ENCODE data around the gene RHBDL3.
"Not testable (repeated sequence)": the region's sequence is repeated elsewhere in the genome, so short reads cannot be mapped to it uniquely, and the experiment has no call there.

The RHBDL3 gene

DNA sequence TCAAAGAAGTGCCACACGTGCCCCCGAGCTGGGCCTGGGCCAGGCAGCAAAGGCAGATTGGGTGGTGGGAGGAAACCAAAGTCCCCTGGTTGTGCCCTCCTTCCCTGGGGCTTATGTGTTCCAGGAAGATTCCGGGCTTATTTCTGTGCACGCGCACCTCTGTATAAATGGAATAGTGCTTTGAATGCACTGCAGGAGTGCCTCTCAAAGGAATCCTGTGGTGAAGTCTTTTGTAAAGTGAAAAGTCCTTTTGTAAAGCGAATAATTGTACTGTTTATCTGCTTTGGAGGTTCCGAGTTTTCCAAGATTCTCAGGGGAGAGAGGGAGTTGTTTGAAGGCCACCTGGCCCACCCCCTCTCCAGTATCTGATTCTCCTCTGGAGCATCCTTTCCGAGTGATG, 49.5 kb downstream of the RHBDL3 start:
- Histone ChIP-seq H3K79me2 (ENCODE audit: insufficient read depth, low read length) (no peaks in the 10 kb centered on the region), H3K4me2 (ENCODE audit: low read depth, low read length, poor library complexity, severe bottlenecking) (no peak overlapping the region), H3K36me3 (ENCODE audit: low read length) (no peaks in the 10 kb centered on the region), H3K27ac (ENCODE audit: low read depth, low read length) (no peak overlapping the region), H4K20me1 (ENCODE audit: low read depth, low read length) (no peaks in the 10 kb centered on the region), H3K9me3 (ENCODE audit: insufficient read depth, low read length) (no peaks in the 10 kb centered on the region), H3K9me2 (replicated peaks; ENCODE audit: insufficient read depth, low read length) (no peaks in the 10 kb centered on the region), H3K9ac (ENCODE audit: low read length) (no peak overlapping the region), H3K27me3 (ENCODE audit: low read length) (no peaks in the 10 kb centered on the region), H3F3A (ENCODE audit: insufficient read depth) (peaks cover 4% of the 10 kb centered on the region; the same call in 1 of the 2 replicates), H2AFZ (ENCODE audit: low read depth, low read length, severe bottlenecking) (no peak overlapping the region), H3K4me3 (ENCODE audit: insufficient read depth, low read length, poor library complexity, severe bottlenecking) (no peak overlapping the region)
- TF ChIP-seq, protein P1, sequence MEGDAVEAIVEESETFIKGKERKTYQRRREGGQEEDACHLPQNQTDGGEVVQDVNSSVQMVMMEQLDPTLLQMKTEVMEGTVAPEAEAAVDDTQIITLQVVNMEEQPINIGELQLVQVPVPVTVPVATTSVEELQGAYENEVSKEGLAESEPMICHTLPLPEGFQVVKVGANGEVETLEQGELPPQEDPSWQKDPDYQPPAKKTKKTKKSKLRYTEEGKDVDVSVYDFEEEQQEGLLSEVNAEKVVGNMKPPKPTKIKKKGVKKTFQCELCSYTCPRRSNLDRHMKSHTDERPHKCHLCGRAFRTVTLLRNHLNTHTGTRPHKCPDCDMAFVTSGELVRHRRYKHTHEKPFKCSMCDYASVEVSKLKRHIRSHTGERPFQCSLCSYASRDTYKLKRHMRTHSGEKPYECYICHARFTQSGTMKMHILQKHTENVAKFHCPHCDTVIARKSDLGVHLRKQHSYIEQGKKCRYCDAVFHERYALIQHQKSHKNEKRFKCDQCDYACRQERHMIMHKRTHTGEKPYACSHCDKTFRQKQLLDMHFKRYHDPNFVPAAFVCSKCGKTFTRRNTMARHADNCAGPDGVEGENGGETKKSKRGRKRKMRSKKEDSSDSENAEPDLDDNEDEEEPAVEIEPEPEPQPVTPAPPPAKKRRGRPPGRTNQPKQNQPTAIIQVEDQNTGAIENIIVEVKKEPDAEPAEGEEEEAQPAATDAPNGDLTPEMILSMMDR (IDR thresholded peaks at IDR 0.05; ENCODE audit: insufficient read depth, low read length, poor library complexity, severe bottlenecking): no peak
- no peak for TF ChIP-seq EZH2phosphoT487 (conservative IDR thresholded peaks at IDR 0.05; ENCODE audit: low read length)

GRCh38 chr17:32316653-32317052, 51.0 kb downstream of the RHBDL3 start:
- H3K36me3 ChIP-seq (ENCODE audit: low read length); H3K79me2 ChIP-seq (ENCODE audit: insufficient read depth, low read length); H3K4me2 ChIP-seq (ENCODE audit: low read depth, low read length, poor library complexity, severe bottlenecking); H4K20me1 ChIP-seq (ENCODE audit: low read depth, low read length); H3K9me3 ChIP-seq (ENCODE audit: insufficient read depth, low read length); H3K27me3 ChIP-seq (ENCODE audit: low read length); H3K9ac ChIP-seq (ENCODE audit: low read length); H3K27ac ChIP-seq (ENCODE audit: low read depth, low read length); H3K9me2 ChIP-seq (replicated peaks; ENCODE audit: insufficient read depth, low read length); H3K4me3 ChIP-seq (ENCODE audit: insufficient read depth, low read length, poor library complexity, severe bottlenecking); H3F3A ChIP-seq (ENCODE audit: insufficient read depth); H2AFZ ChIP-seq (ENCODE audit: low read depth, low read length, severe bottlenecking): not testable (repeated sequence)

GRCh38 chr17:32317353-32317752, 51.7 kb downstream of the RHBDL3 start:
- no peaks in the 10 kb centered on the region for H3F3A ChIP-seq (ENCODE audit: insufficient read depth)
- no peaks in the 10 kb centered on the region for H3K79me2 ChIP-seq (ENCODE audit: insufficient read depth, low read length)
- no peak overlapping the region for H3K27ac ChIP-seq (ENCODE audit: low read depth, low read length)
- H3K36me3 ChIP-seq (ENCODE audit: low read length): no peaks in the 10 kb centered on the region
- TF ChIP-seq EZH2phosphoT487 (conservative IDR thresholded peaks at IDR 0.05; ENCODE audit: low read length): no peak
- TF ChIP-seq, protein P1 (IDR thresholded peaks at IDR 0.05; ENCODE audit: insufficient read depth, low read length, poor library complexity, severe bottlenecking): no peak
- H2AFZ ChIP-seq (ENCODE audit: low read depth, low read length, severe bottlenecking): no peak overlapping the region
- no peak overlapping the region for H3K9ac ChIP-seq (ENCODE audit: low read length)
- no peaks in the 10 kb centered on the region for H4K20me1 ChIP-seq (ENCODE audit: low read depth, low read length)
- H3K27me3 ChIP-seq (ENCODE audit: low read length): no peaks in the 10 kb centered on the region
- no peaks in the 10 kb centered on the region for H3K9me2 ChIP-seq (replicated peaks; ENCODE audit: insufficient read depth, low read length)
- H3K4me2 ChIP-seq (ENCODE audit: low read depth, low read length, poor library complexity, severe bottlenecking): no peak overlapping the region
- no peak overlapping the region for H3K4me3 ChIP-seq (ENCODE audit: insufficient read depth, low read length, poor library complexity, severe bottlenecking)
- no peaks in the 10 kb centered on the region for H3K9me3 ChIP-seq (ENCODE audit: insufficient read depth, low read length)

- Histone ChIP-seq H2AFZ (ENCODE audit: low read depth, low read length, severe bottlenecking) (no peak overlapping the region), H3F3A (ENCODE audit: insufficient read depth) (no peaks in the 10 kb centered on the region), H3K9me2 (replicated peaks; ENCODE audit: insufficient read depth, low read length) (no peaks in the 10 kb centered on the region), H3K9ac (ENCODE audit: low read length) (no peak overlapping the region), H3K4me2 (ENCODE audit: low read depth, low read length, poor library complexity, severe bottlenecking) (no peak overlapping the region), H3K27ac (ENCODE audit: low read depth, low read length) (no peak overlapping the region), H3K4me3 (ENCODE audit: insufficient read depth, low read length, poor library complexity, severe bottlenecking) (no peak overlapping the region), H3K27me3 (ENCODE audit: low read length) (no peaks in the 10 kb centered on the region), H3K36me3 (ENCODE audit: low read length) (no peaks in the 10 kb centered on the region), H4K20me1 (ENCODE audit: low read depth, low read length) (no peaks in the 10 kb centered on the region), H3K79me2 (ENCODE audit: insufficient read depth, low read length) (no peaks in the 10 kb centered on the region), H3K9me3 (ENCODE audit: insufficient read depth, low read length) (no peaks in the 10 kb centered on the region)
- TF ChIP-seq, protein P1 (IDR thresholded peaks at IDR 0.05; ENCODE audit: insufficient read depth, low read length, poor library complexity, severe bottlenecking): no peak
- no peak for TF ChIP-seq EZH2phosphoT487 (conservative IDR thresholded peaks at IDR 0.05; ENCODE audit: low read length)
Observed at GRCh38 chr17:32318071-32318470, 52.4 kb downstream of the RHBDL3 start.

Measured in SU-DHL-6 (cell line).